GM21723 (cell line): ENCODE data around the gene OTX1.
A peak's percentile ranks its signal among the peaks of the same experiment; 100 is the strongest.
"Not testable (repeated sequence)": the region's sequence is repeated elsewhere in the genome, so short reads cannot be mapped to it uniquely, and the experiment has no call there.

Experiments
- ATAC-seq: cut with Tn5 transposase; IDR thresholded peaks from one replicate; pipeline ENCODE4 v1.9.1; 2021; ENCODE audit warnings: mild to moderate bottlenecking, moderate library complexity; ENCODE audit not compliant: unreplicated experiment

The OTX1 gene

DNA sequence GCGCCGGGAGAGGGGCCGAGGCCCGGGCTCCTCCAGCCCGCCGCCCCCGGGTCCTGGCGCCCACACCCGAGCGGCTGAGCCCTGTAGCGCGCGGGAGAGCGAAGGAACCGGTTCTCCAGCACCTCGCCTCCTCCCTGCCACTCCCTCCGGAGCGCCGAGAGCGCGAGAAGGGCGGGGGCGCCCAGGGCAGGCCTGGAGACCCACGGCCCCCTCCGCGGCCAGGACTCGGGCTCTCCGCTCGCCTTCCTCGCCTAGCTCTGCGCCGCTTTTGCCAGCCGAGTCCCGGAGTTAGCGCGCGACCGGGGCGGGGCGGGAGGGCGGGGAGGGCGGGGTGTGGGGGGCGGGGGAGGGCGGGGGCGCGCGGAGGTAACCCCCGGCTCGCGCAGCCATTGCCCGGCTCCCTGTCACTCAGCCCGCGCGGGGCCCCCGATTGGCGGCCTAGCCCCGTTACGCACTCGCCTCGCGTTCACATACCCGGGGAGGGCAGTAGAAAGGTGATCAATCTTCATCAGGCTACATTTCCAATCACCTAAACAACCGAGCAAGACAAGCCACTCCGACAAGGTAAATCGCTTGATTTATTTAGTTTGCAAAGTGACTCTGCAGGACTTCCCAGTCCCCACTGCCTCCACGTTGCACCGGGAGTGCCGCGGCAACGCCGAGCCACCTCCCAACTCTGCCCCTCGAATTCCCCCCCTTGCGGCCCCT is at the start of gene OTX1:
Gene OTX1, plus strand, starts transcription at position 497 of the 708 bp plus-strand sequence. CDS start 2,161 bp downstream, outside the sequence.
- peak; percentile 85 for ATAC-seq

DNA sequence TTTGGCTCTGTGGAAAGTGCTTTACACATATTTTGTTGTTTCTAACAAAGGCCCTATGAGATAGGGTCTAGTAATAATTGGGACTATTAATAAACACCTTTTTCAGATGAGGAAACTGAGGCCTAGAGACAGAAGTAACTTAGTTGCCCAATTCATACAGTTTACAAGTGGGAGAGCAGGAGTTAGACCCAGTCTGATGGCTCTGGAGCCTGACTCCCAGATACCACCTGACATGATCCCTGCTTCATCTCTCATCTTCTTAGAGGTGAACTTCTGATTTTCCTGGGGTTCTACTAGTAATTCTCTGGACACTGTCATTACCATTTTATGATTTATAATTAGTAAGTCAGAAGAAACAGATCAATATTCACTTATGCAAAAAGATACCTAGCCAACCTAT is 49.1 kb upstream of the OTX1 start:
- ATAC-seq, result no peak

DNA sequence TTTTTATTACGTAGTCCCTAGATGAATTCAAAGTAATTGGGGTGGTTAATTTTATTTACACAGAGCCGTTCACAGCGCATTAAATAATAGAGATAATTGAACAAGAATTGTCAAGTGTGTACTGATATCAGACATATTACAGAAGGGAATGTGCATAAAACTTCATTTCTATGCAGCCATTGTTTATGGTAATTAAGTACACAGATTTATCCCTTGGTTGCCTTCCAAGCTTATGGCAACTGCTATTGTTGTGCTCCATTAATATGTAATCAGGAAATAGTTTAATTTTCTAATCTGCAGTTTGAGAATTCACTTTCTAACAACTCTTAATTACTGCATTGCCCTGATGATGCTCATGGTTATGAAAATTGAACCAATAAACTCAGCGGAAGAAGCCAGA is 47.3 kb upstream of the OTX1 start:
- ATAC-seq, result no peak

DNA sequence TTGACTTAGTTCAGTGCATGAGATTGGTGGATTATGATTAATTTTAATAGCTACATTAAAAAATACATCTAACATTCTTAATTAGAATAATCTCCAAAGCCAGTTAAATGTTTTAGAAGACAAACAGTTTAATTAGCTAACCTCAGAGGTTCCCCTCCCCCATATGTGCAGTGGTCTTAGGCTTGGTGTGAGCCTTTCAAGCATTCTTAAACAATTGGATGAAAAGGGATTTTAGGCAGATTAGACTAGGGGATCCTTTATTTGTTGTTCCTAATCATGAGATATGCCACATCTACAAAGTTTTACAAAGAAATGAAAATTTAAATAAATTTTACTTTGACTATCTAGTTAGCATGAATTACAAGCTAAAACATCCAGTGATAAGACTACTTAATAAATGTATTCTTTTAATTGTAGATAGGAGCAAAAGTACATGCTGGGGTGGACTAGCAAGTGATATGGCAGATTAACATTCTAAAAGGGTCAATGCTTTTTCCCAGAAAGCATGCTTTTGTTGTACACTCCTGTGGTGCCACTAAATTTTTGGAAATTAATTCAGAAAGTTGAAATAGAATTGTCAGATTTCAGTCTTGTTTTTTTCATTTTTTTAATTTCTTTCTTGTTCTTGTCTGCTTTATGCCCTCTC is 42.7 kb upstream of the OTX1 start:
- ATAC-seq, result no peak

DNA sequence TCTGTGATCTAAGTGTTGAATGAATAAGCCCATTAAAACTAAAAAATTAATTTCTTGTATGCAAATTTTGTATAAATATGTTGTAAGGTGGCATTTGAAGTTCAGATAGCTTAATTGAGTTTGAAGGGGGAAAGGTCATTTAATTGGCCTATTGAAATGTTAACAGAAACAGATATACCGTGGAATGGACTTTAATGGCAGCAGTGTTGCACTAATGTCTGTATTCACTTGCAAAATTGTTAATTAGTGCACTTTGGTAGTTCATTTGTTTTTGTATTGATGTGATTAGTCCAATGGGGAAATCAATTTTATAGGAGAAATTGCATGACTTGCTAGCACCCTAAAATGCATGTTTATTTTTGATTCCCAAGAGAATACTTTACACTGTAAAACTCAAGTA is 41.8 kb upstream of the OTX1 start:
- no peak for ATAC-seq

DNA sequence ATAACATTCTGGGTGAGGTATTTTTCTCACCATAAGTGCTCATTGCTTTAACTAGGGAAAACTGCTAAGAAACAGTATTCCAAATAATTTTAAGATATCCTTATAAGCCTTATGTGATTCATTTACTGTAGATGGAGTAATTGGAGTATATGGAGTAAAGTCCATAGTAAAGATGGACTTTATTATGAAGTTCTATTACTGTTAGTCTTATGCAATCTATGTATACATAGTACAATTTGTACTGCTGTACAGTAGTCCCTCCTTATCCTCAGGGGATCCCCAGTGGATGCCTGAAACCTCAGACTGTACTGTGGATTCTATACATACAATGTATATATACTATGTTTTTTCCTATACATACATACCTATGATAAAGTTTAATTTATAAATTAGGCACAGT is 41.1 kb upstream of the OTX1 start:
- no peak for ATAC-seq

DNA sequence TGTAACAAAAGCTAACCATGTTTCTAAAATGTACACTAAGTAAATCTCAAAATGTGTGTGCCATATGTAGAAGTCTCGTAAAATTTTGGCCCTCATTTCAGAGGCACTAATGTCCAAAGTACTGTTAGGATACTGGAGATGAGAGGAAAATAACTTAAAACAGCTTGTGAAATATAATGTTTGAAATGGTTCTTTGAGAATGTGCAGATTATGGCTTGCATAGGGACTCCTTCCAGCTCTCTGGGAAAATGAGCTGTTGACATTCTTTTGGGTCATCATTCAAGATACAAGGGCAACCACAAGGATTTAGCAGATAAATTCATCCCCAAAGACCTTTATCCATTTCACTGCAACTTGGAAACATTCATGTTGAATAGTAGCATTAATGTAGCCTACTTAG is 38.1 kb upstream of the OTX1 start:
- ATAC-seq, result no peak

DNA sequence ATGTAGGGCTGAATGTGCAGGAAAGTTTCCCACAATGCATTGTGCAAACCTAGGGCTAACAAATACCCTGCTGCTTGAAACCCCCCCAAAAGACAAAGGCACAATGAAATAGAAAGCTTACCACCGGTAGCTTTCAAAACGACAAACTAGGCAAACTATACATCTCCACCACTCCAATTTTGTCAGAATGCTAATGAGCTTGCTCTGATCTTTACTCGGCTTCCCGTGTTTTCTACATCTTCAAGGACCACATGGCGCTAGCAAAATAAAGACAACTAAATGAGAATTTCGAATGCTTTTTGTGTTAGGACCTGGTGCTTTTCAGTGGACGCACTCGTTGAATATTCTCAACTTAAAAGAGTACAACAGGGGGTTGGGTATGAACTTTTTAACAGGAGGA is 37.2 kb upstream of the OTX1 start:
- ATAC-seq, result no peak

DNA sequence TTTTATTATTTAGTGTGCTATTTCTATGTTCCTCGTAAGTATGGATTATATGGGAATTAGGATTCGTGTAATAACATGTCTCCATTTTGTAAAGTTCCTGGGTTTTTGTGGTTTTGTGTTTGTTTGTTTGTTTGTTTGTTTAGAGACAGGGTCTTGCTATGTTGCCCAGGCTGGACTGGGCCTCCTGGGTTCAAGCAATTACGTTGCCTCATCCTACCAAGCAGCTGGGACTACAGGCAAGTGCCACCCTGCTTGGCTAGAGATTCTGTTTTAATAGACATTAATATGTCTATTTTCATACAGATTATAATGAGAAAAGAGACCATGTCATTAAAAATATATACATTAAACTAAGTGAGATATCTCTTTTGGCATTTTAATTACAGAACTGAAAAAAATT is 35.2 kb upstream of the OTX1 start:
- no peak for ATAC-seq

DNA sequence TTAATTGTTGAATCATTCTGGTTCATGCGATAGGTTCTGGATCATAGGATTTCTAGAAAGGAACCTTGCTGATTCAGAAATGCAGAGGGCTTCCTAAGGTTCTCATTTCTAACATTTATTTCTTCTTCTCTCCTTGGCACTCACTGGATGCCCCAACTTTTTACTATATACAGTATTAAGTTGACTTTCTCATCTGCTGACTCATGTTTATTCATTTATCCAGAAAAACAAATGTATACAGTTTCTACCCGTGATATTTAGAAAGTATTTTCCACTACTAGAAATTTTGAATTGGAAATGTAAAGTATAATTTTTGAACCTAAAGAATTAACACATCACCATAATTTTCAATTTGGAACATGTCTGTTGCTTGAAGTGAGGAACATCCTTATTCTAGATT is 32.2 kb upstream of the OTX1 start:
- no peak for ATAC-seq

DNA sequence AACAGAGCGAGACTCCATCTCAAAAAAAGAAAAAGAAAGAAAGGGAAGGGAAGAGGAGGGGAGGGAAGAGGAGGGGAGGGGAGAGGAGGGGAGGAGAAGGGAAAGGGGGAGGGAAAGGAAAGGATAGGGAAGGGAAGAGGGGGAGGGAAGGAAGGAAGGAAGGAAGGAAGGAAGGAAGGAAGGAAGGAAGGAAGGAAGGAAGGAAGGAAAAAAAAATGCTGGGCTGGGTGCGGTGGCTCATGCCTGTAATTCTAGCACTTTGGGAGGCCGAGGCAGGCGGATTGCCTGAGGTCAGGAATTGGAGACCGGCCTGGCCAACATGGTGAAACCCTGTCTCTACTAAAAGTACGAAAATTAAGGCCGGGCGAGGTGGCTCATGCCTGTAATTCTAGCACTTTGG is 30.9 kb upstream of the OTX1 start:
- ATAC-seq, result not testable (repeated sequence)

DNA sequence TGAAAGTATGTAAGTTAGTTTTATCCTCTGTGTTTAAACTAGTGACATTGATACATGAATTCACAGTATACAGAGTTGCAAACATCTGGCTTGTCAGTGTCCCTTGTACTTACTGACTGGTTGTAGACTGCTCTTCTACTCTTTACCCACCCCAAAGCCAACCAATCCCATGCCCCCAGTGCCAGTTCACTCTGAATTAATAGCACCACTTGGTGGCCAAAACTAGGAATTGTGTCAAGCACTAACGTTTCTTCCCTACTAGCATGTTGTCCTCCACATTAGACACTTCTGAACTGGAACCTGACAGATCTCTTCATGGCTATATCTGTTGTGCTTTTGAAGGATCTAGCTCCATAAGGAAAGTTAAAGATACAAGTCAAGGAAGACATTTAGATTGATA is 27.2 kb upstream of the OTX1 start:
- ATAC-seq, result no peak

DNA sequence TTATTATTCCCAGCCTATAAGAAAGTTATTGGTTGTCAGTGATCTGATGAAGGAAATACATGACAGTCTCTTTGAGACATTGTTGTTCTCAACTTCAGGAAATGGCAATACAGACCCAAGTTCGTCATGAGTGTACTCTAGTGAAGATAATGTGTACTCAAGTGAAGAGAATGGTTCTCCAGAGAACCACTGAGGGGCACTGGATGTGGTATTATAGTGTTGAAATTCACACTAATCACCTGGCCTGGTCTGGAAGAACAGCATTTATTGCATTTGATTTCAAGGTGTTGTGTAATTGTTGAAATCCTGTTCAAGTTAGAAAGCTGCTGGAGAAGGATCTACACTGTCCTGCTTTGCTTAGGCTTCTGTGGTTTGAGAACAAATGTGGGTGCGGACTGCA is 23.4 kb upstream of the OTX1 start:
- no peak for ATAC-seq

DNA sequence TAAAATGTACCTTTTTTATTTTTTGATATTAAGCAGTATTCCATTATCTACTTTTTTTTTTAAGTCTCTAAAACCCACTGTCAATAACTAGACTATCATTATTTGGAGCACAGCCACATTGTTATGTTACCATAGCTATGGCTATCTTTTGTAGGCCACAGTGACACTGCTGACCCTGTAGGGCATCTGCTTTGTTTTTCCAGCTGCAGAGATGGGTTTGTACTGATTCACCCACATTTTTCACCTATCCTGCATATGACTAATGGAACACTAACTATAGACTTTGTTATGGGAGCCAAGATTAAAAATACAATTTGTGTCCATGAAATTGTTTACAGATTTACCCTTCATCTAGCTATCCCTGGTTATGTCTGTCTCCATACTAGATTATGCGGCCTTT is 21.6 kb upstream of the OTX1 start:
- no peak for ATAC-seq

DNA sequence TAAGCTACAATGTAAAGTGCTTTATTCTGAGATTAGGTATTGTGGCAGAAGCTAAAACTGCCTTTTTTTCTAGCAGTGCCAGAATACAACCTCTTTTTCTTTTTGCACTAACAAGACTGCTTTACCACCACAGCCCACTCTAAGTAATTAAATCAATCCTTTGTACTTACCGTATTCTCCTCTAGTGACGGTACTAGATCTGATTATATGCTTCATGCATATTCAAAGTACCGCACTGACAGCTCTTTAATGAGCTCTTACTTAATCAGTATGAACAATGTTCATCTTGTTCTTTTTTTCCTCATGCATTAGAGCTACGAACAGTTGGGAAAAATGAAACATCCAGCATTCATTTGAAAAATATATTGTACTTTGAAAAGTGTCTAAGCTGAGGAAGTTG is 16.1 kb upstream of the OTX1 start:
- ATAC-seq, result no peak

DNA sequence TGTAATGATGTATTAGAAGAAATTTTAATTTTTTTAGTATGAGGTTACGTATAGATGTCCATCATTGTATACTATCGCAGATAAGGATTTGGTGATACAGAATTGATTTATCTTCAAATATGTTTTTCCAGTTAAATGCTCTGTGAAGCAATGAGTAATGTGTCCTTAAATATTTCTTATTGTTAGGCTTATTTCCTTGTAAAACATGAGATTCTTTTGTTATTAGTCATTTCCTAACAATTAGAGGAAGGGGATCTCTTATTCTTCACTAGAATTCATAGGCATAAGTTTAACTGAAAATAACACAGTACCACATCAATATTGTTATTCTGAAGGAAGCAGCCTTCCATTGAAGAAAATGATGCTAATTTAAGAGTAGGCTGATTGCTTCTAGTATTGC is 15.5 kb upstream of the OTX1 start:
- no peak for ATAC-seq

DNA sequence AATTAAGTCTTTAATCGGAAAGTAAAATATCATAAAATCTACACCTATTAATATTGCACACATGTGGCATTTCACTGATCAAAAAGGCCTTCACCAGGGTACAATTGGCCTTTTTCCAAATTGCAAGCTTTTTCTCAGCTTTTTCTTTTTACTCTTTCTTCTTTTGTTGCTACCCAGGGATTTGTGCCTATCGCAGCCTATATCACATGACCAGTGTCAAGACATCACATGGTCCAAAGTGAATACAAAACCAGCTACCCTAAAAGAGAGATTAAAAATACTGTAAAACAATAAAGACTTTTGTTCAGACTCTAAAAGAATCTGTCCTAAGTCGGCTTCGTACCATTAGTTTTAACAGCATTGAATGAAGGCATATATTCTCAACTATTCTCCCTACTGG is 15.0 kb upstream of the OTX1 start:
- no peak for ATAC-seq

DNA sequence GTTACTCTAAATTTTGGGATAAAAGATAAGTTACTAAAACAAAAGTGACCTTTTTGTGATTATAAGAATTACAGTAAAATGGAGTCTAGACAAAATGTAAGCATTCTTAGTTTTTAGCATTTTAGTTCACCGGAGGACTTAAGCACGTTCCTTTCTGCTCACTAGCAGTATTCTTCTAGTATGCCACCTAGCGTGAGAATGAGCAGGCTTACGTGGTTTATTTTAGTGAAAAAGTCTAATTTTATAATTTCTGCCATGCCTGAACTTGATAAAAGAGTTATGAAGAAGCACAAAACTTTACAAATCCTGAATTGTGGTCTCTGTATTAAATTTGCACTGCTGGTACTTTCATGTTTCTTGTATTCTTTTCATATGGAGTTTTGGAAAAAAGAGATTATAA is 12.6 kb upstream of the OTX1 start:
- no peak for ATAC-seq

DNA sequence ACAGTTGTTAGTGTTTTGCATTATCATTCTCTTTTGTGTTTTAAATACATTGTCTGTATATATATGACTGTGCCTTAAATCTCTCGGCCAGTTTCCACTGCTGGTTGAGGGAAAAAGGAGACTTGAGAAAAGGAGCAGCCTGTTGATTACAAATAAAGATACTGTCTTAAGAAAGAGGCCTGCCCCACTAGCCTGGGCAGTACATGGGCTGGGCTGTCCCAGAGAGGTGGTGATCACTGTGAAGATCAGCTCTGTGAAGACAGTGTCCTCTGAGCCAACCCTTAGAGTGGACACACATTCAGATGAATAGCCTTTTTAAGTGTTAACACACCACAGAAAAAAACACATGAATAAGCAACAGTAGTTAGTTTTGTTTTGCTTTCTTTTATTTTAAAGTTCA is 10.0 kb upstream of the OTX1 start:
- ATAC-seq, result no peak

DNA sequence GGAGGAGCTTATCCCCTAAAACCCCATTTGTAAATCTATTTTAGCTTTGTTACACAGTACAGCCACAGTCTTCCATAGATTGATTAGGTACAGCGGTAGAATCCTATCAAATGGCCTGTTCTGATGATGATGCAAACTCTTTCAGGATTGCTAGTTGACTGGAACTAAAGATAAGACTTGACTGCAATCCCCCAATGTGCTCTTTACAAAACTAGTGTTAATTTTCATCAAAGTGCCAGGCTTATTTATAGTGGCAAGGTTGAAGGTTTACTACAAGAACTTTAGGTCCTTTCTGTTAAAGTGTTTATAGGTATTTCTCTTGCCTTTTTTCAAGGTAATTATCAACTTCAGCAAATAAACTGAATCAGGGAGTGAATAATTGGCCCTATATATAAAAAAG is 9.0 kb upstream of the OTX1 start:
- ATAC-seq, result no peak

DNA sequence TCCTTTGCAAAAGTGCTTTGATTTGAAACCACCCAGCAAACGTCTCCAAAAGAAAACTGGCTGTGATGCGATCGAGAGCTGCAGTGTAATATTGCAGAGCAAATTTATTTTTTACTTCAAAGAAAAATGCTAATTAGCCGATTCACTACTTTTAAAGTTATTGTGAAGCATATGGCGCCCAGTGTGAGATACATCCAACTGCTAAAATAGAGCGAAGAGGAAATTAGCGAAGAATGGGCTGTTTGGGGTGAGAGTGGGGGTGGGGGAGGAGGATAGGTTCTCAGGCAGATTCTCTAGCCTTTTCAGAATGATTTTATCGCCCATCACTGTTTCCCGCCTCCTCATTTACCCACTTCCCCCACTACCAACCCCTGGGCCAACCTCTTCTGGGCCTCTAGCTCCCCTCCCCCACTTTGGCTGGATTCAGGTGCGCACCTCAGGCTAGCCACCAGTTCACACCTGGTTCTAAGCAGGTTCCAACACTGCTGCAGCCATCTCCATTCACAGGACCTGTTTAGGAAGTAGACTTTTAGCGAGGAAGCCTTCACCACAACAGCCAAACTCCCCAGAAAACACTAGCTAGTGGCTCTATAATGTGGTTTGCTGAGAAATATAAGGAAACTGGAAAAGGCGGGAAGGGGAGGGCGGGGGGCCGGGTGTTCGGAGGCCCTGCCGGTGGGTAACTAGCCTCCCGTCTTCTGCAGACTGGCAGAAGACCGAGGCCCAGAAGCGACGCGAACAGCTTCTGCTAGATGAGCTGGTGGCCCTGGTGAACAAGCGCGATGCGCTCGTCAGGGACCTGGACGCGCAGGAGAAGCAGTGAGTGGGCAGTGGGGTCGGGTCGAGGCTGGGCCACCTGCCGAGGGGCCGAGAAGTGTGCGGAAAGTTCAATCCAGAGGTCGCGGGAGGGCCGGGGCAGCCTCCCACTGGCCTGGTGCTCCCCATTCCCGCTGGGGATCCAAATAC is 6.0 kb upstream of the OTX1 start:
- ATAC-seq, result no peak

DNA sequence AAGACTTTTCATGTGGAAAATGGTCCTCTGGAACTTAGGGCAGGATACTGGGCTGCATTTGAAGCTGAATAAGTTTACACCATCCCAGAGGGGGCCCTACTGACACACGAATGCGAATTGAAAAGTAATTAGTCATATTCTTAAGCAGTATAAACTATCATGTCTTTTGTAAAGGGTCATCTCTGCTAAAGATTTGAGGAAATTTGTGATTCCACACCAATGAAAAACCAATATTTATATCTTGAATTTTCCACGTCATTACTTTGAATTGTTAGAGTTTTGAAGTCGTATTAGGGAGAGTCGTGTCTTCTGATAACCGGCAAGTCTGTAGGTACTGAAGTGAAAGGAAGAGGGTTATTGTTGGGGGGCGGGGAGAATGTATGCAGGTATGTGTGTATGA is 4.1 kb upstream of the OTX1 start:
- ATAC-seq, result no peak
